OCI-LY3 (cell line): ENCODE data around the gene NDE1.

Experiments used
- CTCF ChIP-seq: fragments of 200-600, 300-600 bp; sonication (generic); IDR thresholded peaks from 2 replicates; pipeline ENCODE4 v1.5.1; 2014; ENCODE audit warnings: antibody characterized with exemption, low read length, low read depth
- EZH2phosphoT487 ChIP-seq: fragments of 200-600 bp; shearing (Covaris generic); IDR thresholded peaks from 2 replicates; pipeline ENCODE4 v1.6.1; 2018; ENCODE audit warnings: antibody characterized with exemption, mixed run types, low read depth

- TF ChIP-seq CTCF (no peak), EZH2phosphoT487 (no peak)
These were observed 102.9 kb downstream of the NDE1 start for GRCh38 chr16:15752717-15753488.
